LNCaP clone FGC (cell line): ENCODE results near the gene TDRD7.

Experiments used
- DNase-seq: peaks from one replicate; pipeline ENCODE4 v3.0.0-alpha.2; 2011; ENCODE audit warnings: low read depth
- H3K4me3 ChIP-seq: 2 replicates; pipeline ENCODE4 v1.5.1; 2011; ENCODE audit warnings: mild to moderate bottlenecking, low read depth, low read length, control low read depth
- TF ChIP-seq, protein P1 (sequence below): IDR thresholded peaks from 2 replicates; pipeline ENCODE4 v1.5.1; 2012; ENCODE audit warnings: mild to moderate bottlenecking; ENCODE audit not compliant: control insufficient read depth, insufficient read depth; ENCODE audit errors: extremely low read depth

TDRD7 gene

DNA sequence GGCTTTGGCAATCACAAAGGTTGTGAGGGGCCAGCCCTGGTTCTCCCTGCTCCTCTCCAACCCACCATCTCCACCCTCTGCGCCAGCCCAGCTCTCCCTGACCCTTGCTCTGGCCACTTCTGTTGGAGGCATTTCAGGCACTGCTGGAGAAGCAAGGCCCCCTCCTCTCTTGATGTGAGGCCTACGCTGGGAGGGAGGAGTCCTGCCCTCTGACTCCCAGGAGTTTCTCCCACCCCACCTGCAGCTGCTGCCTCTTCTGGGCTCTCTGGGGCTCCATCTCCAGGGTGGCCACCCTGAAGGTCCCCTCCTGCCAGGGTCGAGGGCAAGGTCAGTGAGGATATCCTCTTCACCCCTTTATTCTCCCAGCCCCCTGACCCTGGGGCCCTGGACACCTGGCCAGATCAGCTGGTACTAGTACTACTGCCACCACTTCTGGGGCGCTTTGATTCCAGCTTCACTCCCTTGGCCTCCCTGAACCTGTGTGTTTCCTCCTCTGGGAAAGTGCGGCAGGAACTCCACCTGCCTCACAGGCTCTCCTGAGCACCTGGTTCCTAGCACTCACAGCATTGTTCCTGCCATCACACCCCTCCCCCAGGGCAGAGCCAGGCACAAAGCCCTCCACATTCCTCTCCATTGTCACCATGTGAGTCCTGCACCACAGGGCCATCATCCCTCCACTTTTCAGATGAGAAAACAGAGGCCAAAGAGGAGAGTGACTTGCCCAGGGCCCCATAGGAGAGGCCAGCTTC, 23.8 kb upstream of the TDRD7 start:
- TF ChIP-seq, protein P1, sequence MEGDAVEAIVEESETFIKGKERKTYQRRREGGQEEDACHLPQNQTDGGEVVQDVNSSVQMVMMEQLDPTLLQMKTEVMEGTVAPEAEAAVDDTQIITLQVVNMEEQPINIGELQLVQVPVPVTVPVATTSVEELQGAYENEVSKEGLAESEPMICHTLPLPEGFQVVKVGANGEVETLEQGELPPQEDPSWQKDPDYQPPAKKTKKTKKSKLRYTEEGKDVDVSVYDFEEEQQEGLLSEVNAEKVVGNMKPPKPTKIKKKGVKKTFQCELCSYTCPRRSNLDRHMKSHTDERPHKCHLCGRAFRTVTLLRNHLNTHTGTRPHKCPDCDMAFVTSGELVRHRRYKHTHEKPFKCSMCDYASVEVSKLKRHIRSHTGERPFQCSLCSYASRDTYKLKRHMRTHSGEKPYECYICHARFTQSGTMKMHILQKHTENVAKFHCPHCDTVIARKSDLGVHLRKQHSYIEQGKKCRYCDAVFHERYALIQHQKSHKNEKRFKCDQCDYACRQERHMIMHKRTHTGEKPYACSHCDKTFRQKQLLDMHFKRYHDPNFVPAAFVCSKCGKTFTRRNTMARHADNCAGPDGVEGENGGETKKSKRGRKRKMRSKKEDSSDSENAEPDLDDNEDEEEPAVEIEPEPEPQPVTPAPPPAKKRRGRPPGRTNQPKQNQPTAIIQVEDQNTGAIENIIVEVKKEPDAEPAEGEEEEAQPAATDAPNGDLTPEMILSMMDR: no peak
- H3K4me3 ChIP-seq: no peak overlapping the region
- no peak for DNase-seq

DNA sequence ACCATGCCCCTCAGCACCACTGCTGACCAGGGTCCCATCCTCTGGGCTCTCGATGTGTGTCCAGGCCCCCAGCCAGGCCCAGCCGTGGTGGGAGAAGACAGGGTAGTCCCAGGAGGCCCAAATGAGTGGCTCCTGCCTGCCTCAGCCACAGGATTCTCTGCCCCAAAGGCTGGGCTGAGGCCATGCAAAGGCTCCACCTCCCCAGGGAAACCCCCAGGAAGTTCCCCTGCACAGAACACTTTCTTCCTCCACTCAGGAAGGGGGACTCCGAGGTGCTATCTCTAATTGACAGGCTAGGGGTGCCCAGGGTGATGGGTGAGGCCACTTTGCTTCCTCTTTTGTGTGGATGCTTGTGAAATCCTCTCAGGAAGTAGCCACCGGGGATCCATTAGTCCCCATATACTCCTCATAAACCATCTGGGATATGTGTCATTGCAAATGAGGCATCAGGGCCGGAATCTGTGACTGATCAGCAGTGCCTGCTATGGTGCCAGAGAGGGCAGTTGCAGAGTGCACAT, 23.1 kb upstream of the TDRD7 start:
- TF ChIP-seq, protein P1: no peak
- DNase-seq: no peak
- no peak overlapping the region for H3K4me3 ChIP-seq

DNA sequence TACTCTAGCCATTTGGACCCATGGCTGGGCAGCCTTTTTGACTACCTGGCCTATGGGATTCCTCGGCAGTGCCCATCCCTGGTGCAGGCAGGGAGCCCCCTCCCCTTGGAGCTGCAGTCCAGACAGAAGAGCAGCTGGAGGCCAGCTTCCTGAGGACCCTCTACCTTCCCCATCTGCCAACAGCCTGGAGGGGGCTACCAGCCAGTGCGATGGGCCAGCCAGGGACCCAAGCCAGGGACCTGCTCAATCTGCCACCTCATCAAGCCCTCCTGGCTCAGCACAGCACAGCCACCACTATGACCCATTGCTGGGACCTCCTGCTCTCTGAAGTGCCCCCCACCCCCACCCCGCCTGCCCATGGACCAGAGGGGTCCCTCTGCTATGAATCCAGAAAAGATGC, 22.6 kb upstream of the TDRD7 start:
- DNase-seq: no peak
- TF ChIP-seq, protein P1: no peak
- H3K4me3 ChIP-seq: no peak overlapping the region

DNA sequence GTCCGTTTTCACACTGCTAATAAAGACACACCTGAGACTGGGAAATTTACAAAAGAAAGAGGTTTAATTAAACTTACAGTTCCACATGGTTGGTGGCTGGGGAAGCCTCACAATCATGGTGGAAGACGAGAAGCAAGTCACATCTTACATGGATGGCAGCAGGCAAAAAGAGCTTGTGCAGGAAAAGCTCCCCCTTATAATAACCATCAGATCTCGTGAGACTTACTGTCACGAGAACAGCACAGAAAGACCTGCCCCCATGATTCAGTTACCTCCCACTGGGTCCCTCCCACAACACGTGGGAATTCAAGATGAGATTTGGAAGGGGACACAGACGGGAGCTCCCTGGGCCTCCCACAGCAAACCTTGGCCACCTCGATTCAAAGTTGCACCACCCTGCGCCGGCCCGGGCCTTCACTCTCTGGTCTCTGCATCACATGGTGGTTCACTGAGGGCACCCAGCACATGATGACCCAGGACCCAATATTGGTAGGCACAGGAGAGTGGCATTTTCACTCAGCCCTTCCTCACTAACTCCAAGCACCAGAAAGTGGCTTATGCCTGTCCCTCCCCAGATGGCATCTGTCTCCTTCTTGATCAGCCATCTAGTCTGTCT, 21.0 kb upstream of the TDRD7 start:
- no peak overlapping the region for H3K4me3 ChIP-seq
- DNase-seq: no peak
- TF ChIP-seq, protein P1: no peak

DNA sequence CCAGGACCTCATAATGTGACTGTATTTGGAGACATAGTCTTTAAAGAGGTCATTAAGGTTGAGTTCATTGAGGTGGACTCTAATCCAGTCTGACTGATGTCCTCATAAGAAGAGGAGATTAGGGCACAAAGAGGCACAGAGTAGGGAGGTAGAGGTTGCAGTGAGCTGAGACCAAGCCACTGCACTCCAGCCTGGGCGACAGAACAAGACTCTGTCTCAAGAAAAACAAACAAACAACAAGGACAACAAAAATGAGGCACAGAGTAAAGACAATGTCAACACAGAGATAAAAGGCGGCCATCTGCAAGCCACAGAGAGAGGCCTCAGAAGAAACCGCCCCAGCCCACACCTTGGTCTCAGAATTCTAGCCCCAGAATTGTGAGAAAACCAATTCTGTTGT, 17.0 kb upstream of the TDRD7 start:
- TF ChIP-seq, protein P1: no peak
- no peak overlapping the region for H3K4me3 ChIP-seq
- DNase-seq: no peak

DNA sequence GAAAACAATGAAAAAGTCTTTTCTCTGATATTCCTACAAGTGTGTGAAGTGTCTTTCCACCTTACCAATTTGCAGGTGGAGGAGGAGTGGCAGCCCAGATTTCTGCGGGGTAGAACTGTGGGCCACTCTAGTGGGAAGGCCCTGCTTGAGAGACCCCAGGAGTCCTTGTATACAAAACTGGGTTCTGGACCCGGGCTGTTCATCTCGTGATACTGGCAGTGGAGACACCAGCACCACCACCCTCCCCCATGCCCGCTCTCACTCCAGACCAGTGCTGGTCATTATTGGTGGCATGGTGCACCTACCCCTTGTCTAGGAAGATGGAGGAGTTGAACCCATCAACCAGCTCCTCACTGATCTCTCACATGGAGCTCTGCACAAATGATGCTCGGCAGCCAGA, 16.2 kb upstream of the TDRD7 start:
- no peak overlapping the region for H3K4me3 ChIP-seq
- TF ChIP-seq, protein P1: no peak
- no peak for DNase-seq
